Spleen (tissue), 11 donors: Measurements from ENCODE around the gene ELAVL3. TPM values are rescaled to one million over a fixed set of nuclear protein-coding genes. Genes with fewer than 3 reads are reported as not detected.
"Not testable (repeated sequence)": the region's sequence is repeated elsewhere in the genome, so short reads cannot be mapped to it uniquely, and the experiment has no call there.

Experiments used
- DNase-seq: peaks from one replicate; pipeline ENCODE4 v3.0.0-alpha.2; 2020
- H3K27ac ChIP-seq, 8 donors: fragments of 200-600 bp; sonication (generic) in 7 of 8; 1 replicate in 4 of 8; 2 replicates in 4 of 8; pipeline versions ENCODE4 v1.5.0 to v1.8.0; 2016 to 2021; ENCODE audit warnings: inconsistent platforms in 4 of 8, mild to moderate bottlenecking in 4 of 8, moderate library complexity in 1 of 8
- H3K27me3 ChIP-seq, 7 donors: fragments of 200-600 bp; sonication (generic) in 6 of 7; replicated peaks in 1 of 7; 1 replicate in 4 of 7; 2 replicates in 3 of 7; pipeline versions ENCODE4 v1.5.0 to v1.8.0; 2016 to 2021; ENCODE audit warnings: inconsistent platforms in 3 of 7, mild to moderate bottlenecking in 1 of 7
- H3K36me3 ChIP-seq, 6 donors: fragments of 200-600 bp; sonication (generic) in 5 of 6; 1 replicate in 4 of 6; 2 replicates in 2 of 6; pipeline versions ENCODE4 v1.5.0 to v1.8.0; 2016 to 2021; ENCODE audit warnings: inconsistent platforms in 2 of 6
- H3K4me1 ChIP-seq, 6 donors: fragments of 200-600 bp; sonication (generic) in 5 of 6; 1 replicate in 3 of 6; 2 replicates in 3 of 6; pipeline versions ENCODE4 v1.5.0 to v1.8.0; 2016 to 2021; ENCODE audit warnings: inconsistent platforms in 3 of 6
- H3K4me3 ChIP-seq, 8 donors: fragments of 200-600 bp; sonication (generic) in 7 of 8; 1 replicate in 4 of 8; 2 replicates in 4 of 8; pipeline versions ENCODE4 v1.5.0 to v1.8.0; 2016 to 2021; ENCODE audit warnings: inconsistent platforms in 4 of 8, mild to moderate bottlenecking in 4 of 8, moderate library complexity in 2 of 8
- H3K9me3 ChIP-seq, 8 donors: fragments of 200-600 bp; sonication (generic) in 7 of 8; 1 replicate in 4 of 8; 2 replicates in 4 of 8; pipeline versions ENCODE4 v1.5.0 to v1.8.0; 2016 to 2021; ENCODE audit warnings: inconsistent platforms in 4 of 8
- POLR2A ChIP-seq, 3 donors: fragments of 450-650 bp; IDR thresholded peaks; one replicate each; pipeline ENCODE4 v1.5.1; 2017; ENCODE audit warnings: antibody characterized with exemption in 3 of 3, mild to moderate bottlenecking in 1 of 3
- POLR2AphosphoS5 ChIP-seq, 3 donors: sonication (generic); formaldehyde crosslinking; IDR thresholded peaks; one replicate each; pipeline ENCODE4 v1.5.1; 2017; ENCODE audit warnings: antibody characterized with exemption in 3 of 3
- WGBS, 5 donors: extraction: QIAGEN DNeasy Blood & Tissue Kit in 3 of 5; methylation state at CpG; one replicate each; pipeline versions ENCODE4 v1.1.5 to v1.1.7; 2013 to 2018; 5-methylcytosine and 5-hydroxymethylcytosine counted together
- intact Hi-C: fragments of 100-400 bp; cut with DNase I; formaldehyde crosslinking; loops from one replicate; pipeline ENCODE4 v1.15.0; 2023; ENCODE audit warnings: low total_unique reads
- polyA plus RNA-seq, 3 donors: library from polyadenylated mRNA; stranded (reverse); fragments of 200-250 nt; gene quantifications; one replicate each; pipeline ENCODE4 v1.2.1, GENCODE V29; 2013
- total RNA-seq, 7 donors: library from RNA; depleted of rRNA in 3 of 7; stranded (reverse); fragments of >200 nt in 3 of 7; fragmentation: NEBNext Ultra II Directional in 4 of 7; extraction: Animal tissue kit (Norgen Biotek cat#: 25700) in 4 of 7; gene quantifications; one replicate each; pipeline versions ENCODE4 v1.1.0 to v1.2.1, GENCODE V29; 2016 to 2021
- TF ChIP-seq, protein P1 (sequence below), 11 experiments: fragments of 200-600 bp in 7 of 11; fragments of 450-650 bp in 4 of 11; sonication (generic) in 4 of 11; IDR thresholded peaks in 8 of 11; conservative IDR thresholded peaks in 3 of 11; 1 replicate in 7 of 11; 2 replicates in 4 of 11; pipeline versions ENCODE4 v1.4.0 to v1.8.0; 2016 to 2021; ENCODE audit warnings: antibody characterized with exemption in 11 of 11, inconsistent platforms in 4 of 11, mild to moderate bottlenecking in 1 of 11
- donor health status: healthy with polysubstance abuse.
- donor health status: DM: no; HTN: no; CAD: no; lungs with moderate emphysema.
- donor health status: DM: no; HTN: no; CAD: no.
- donor health status: Bipolar disorder and iron deficiency.
- donor health status: healthy.
- donor health status: DM: no; HTN: no; CAD: no.
- donor health status: DM: yes; HTN: yes; CAD: no.

ELAVL3 gene
- total and polyA plus RNA-seq, 10 donors = 0.02 TPM; not detected in 9

DNA sequence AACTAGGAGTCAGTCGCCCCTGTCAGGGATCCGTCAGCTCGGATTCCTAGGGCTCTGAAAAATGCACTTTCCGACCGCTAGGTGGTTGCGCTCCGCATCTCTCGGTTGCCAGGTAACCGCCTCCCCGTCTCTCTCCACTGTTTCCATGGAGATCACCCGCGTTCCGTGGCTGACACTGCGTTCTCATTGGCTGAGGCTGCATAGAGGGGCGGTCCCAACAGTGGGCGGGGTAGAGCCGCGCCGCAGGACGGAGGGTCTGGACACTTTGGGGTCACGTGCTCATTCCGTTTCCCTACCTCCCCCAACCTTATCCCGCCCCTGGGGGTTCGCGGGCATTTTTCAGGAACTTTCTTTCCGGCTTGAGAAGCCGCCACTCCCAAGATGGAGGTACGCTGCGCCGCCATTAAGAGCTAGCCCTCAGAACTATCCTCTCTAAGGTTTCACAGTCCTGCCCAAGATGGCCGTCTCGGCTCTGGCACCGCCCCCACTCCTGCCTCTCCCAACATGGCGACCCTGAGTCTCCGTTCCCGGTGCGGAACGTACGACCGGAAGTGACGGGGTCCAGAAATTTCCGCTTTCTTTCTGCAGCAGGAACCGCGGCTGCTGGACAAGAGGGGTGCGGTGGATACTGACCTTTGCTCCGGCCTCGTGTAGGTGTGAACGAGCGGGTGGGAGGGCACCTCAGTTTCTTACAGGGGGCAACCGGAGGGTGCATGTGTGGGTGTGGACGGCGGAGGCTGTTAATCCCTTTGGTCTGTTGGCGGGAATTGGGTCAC lies 45.6 kb downstream of the ELAVL3 start, which contains the start of the genes ODAD3 and PRKCSH:
Gene ODAD3 (minus strand): TSS at position 65 of the 776 bp plus-strand sequence. CDS start 105 bp downstream, outside the sequence.
Gene PRKCSH (plus strand): TSS at position 579 of the 776 bp plus-strand sequence. CDS start 483 bp downstream, outside the sequence.
- 0 to 1% (median 0%) methylated on average over 17 to 53 of the region's 53 CpGs for WGBS, 5 donors
- Histone ChIP-seq H3K27ac (peak within 1 kb of the TSS; percentile 48 to 91 (median 86)), H3K4me1 (peaks cover 23 to 39% (median 30%) of the 10 kb centered on the region in 6 donors), H3K4me3 (peak within 1 kb of the TSS; percentile 46 to 93 (median 84)), H3K27me3 (no peaks in the 10 kb centered on the region), H3K36me3 (peaks cover 0 to 40% (median 36%) of the 10 kb centered on the region in 6 donors), H3K9me3 (no peaks in the 10 kb centered on the region)
- intact Hi-C loops = loop anchor here (5.0 kb wide), 1 partner anchor 53 kb away; the partner anchor contains the start of gene EPOR
- peak; percentile 99 for DNase-seq
- TF ChIP-seq, protein P1, sequence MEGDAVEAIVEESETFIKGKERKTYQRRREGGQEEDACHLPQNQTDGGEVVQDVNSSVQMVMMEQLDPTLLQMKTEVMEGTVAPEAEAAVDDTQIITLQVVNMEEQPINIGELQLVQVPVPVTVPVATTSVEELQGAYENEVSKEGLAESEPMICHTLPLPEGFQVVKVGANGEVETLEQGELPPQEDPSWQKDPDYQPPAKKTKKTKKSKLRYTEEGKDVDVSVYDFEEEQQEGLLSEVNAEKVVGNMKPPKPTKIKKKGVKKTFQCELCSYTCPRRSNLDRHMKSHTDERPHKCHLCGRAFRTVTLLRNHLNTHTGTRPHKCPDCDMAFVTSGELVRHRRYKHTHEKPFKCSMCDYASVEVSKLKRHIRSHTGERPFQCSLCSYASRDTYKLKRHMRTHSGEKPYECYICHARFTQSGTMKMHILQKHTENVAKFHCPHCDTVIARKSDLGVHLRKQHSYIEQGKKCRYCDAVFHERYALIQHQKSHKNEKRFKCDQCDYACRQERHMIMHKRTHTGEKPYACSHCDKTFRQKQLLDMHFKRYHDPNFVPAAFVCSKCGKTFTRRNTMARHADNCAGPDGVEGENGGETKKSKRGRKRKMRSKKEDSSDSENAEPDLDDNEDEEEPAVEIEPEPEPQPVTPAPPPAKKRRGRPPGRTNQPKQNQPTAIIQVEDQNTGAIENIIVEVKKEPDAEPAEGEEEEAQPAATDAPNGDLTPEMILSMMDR (IDR thresholded peaks at IDR 0.05 in 8 of 11, conservative IDR thresholded peaks at IDR 0.05 in 3 of 11) = peak; percentile 82 to 100 (median 93)
- no peak for TF ChIP-seq POLR2A (IDR thresholded peaks at IDR 0.05)
- TF ChIP-seq POLR2AphosphoS5 (IDR thresholded peaks at IDR 0.05) = peak; percentile 98 to 100 (median 99)

DNA sequence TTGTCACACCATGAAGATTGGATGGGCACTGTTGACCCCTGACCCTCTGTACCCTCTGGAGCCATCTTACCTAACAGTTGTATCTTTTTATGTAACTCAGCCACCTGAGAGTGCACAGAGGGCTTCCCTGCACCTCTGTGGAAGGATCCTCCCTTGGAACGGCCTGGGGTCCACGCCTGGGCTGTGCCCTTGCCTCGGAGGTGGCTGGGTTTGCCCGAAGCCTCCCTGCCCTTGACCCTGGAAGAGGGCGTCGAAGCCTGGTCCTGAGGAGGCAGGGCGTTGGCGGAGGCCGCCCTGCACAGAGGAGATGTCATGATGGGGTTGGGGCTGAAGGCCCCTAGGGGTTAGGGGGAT lies 46.2 kb downstream of the ELAVL3 start:
- Histone ChIP-seq H3K9me3 (no peaks in the 10 kb centered on the region), H3K4me3 (peak overlapping the region; percentile 32 to 93 (median 84)), H3K27ac (peak overlapping the region; percentile 48 to 91 (median 86)), H3K36me3 (peaks cover 0 to 34% (median 31%) of the 10 kb centered on the region in 6 donors), H3K27me3 (no peaks in the 10 kb centered on the region), H3K4me1 (peaks cover 23 to 39% (median 30%) of the 10 kb centered on the region in 6 donors)
- TF ChIP-seq, protein P1 (IDR thresholded peaks at IDR 0.05 in 8 of 11, conservative IDR thresholded peaks at IDR 0.05 in 3 of 11) = no peak
- no peak for TF ChIP-seq POLR2AphosphoS5 (IDR thresholded peaks at IDR 0.05)
- no peak for TF ChIP-seq POLR2A (IDR thresholded peaks at IDR 0.05)
- 8 to 15% (median 10%) methylated on average over 9 of the region's 9 CpGs for WGBS, 5 donors
- no peak for DNase-seq
- intact Hi-C loops = loop anchor here (5.0 kb wide), 1 partner anchor 52 kb away; the partner anchor contains the start of gene EPOR

GRCh38 chr19:11433526-11433925 lies 47.3 kb downstream of the ELAVL3 start:
- Histone ChIP-seq H3K36me3 (peaks cover 0 to 24% (median 21%) of the 10 kb centered on the region in 6 donors), H3K4me1 (peaks cover 23 to 39% (median 30%) of the 10 kb centered on the region in 6 donors)
- H3K27me3 ChIP-seq, intact Hi-C loops, DNase-seq, H3K27ac ChIP-seq, H3K4me3 ChIP-seq, H3K9me3 ChIP-seq: not testable (repeated sequence)
- WGBS, 5 donors = 85 to 100% (median 99%) methylated on average over 3 of the region's 3 CpGs

- WGBS, 5 donors = 91 to 94% (median 92%) methylated on average over 18 to 19 of the region's 19 CpGs
- no peak overlapping the region for H3K27ac ChIP-seq
- H3K9me3 ChIP-seq = no peaks in the 10 kb centered on the region
- H3K4me3 ChIP-seq = no peak overlapping the region
- intact Hi-C loops = no loop called here
- DNase-seq = no peak
- no peaks in the 10 kb centered on the region for H3K36me3 ChIP-seq
- TF ChIP-seq, protein P1 (IDR thresholded peaks at IDR 0.05 in 8 of 11, conservative IDR thresholded peaks at IDR 0.05 in 3 of 11) = no peak
- no peak for TF ChIP-seq POLR2AphosphoS5 (IDR thresholded peaks at IDR 0.05)
- no peak for TF ChIP-seq POLR2A (IDR thresholded peaks at IDR 0.05)
- peaks cover 0 to 27% (median 24%) of the 10 kb centered on the region in 7 donors for H3K27me3 ChIP-seq
- peaks cover 13 to 25% (median 23%) of the 10 kb centered on the region in 6 donors for H3K4me1 ChIP-seq
Measured at GRCh38 chr19:11426656-11427055, 54.2 kb downstream of the ELAVL3 start.
